GM12801 (cell line): ENCODE data around the gene NUMB.

Experiments used
- CTCF ChIP-seq: IDR thresholded peaks from one replicate; pipeline ENCODE4 v1.5.1; 2011; ENCODE audit warnings: control low read depth; ENCODE audit not compliant: insufficient read length; ENCODE audit errors: extremely low read depth

The NUMB gene

DNA sequence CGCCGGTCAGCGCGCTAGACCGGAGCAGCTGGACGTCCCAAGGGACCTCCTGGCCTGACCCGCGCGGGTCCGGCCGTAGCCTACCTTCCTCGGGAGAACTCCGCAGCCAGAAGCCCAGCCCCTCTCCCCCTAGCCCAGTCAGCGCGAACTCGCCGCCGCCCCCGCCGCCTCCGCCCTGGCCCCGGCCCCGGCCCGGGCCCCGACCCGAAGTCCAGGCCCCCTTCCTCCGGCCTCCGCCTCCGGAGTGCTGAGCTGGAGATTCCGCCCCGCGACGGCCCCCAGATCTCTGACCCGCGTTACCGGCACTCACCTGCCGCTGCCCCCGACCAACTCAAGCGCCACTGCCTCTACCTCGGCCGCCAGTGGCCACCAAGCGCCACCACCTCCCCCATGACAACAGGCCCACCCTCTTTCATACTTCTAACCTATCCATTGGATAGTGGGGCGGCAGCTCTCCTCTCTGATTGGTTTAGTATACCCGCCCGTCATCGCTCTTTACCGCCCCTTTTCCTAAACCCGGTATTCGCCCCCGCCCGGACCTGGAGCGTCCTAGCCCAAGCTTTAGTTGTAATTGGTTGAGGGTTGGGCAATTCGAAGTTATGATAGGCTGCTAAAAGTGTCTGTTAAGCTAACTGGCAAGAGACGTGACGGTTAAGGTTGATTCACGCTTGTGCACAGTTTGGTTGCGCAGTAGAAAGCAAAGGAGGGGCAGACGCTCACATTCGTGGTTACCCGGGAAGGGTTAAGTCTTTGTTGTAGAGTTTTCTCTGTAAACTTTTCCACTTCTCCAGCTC, at the start of gene NUMB:
NUMB (minus strand) TSS at position 364 of the 794 bp plus-strand sequence. CDS start 102,795 bp downstream, outside the sequence.
- TF ChIP-seq CTCF: no peak

GRCh38 chr14:73503648-73504047, 45.3 kb upstream of the NUMB start:
- no peak for TF ChIP-seq CTCF

DNA sequence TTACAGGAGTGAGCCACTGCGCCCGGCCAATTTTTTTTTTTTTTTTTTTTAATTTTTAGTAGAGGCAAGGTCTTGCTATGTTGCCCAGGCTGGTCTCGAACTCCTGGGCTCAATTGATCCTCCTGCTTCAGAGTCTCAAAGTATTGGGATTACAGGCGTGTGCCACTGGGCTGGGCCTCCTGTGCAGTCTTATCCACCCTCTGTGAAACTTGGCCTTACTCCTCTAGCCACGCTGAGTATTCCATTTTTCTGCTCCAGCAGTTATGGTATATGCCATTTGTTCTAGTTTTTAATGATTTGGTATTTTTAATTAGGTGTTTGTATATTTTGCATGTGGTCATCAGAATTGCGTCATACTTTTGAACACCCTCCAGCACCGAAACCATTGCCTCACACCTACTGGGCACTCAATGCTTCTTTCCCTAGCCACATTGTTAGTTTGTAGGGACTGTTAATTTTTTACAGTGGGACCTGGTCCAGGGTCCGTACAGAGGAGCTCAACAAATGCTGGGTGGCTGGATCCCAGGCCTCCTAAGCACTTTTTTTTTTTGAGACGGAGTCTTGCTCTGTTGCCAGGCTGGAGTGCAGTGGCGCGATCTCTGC, 43.8 kb upstream of the NUMB start:
- TF ChIP-seq CTCF: no peak

- no peak for TF ChIP-seq CTCF
Observed at GRCh38 chr14:73500360-73500759, 42.0 kb upstream of the NUMB start.

GRCh38 chr14:73494593-73494992, 36.2 kb upstream of the NUMB start:
- TF ChIP-seq CTCF: no peak

GRCh38 chr14:73492670-73493069, 34.3 kb upstream of the NUMB start:
- no peak for TF ChIP-seq CTCF

DNA sequence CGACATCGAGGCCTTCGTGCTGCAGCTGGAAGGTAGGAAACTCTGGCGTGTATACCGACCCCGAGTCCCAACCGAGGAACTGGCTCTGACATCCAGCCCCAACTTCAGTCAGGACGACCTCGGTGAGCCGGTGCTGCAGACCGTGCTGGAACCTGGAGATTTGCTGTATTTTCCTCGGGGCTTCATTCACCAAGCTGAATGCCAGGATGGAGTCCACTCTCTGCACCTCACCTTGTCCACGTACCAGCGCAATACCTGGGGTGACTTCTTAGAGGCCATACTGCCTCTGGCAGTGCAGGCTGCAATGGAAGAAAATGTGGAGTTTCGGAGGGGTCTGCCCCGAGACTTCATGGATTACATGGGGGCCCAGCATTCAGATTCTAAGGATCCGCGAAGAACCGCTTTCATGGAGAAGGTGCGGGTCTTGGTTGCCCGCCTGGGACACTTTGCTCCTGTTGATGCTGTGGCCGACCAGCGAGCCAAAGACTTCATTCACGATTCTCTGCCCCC, 33.8 kb upstream of the NUMB start:
- TF ChIP-seq CTCF: no peak
